Measurements from ENCODE around the gene ALDH1A3. TPM values are rescaled to one million over a fixed set of nuclear protein-coding genes. Genes with fewer than 3 reads are reported as not detected.

Gene ALDH1A3
- total and polyA plus RNA-seq, 2 of the 4 experiments (the other 2 are of a cell fraction), result 3.1 to 5.0 TPM

GRCh38 chr15:100951965-100952364 lies 72.3 kb downstream of the ALDH1A3 start:
- H4K8ac ChIP-seq (ENCODE audit: low read depth in 2 of 2, low read length in 2 of 2), result no peak overlapping the region
- H4K91ac ChIP-seq (ENCODE audit: insufficient read depth, low read depth, low read length), result no peak overlapping the region
- TF ChIP-seq CEBPB (IDR thresholded peaks at IDR 0.05; ENCODE audit: low read depth, low read length), result no peak
- no peak for TF ChIP-seq NFE2L2 (IDR thresholded peaks at IDR 0.05; ENCODE audit: low read depth, low read length)
- no peak for TF ChIP-seq SMC3 (IDR thresholded peaks at IDR 0.05; ENCODE audit: low read depth, low read length)
- TF ChIP-seq CHD1 (IDR thresholded peaks at IDR 0.05; ENCODE audit: low read depth, low read length), result no peak
- TF ChIP-seq FOS (IDR thresholded peaks at IDR 0.05; ENCODE audit: low read depth, low read length), result no peak
- TF ChIP-seq RAD21 (IDR thresholded peaks at IDR 0.05; ENCODE audit: low read length), result no peak
- TF ChIP-seq, protein P1, sequence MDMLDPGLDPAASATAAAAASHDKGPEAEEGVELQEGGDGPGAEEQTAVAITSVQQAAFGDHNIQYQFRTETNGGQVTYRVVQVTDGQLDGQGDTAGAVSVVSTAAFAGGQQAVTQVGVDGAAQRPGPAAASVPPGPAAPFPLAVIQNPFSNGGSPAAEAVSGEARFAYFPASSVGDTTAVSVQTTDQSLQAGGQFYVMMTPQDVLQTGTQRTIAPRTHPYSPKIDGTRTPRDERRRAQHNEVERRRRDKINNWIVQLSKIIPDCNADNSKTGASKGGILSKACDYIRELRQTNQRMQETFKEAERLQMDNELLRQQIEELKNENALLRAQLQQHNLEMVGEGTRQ (IDR thresholded peaks at IDR 0.05; ENCODE audit: low read depth, low read length), result no peak
- TF ChIP-seq MXI1 (IDR thresholded peaks at IDR 0.05; ENCODE audit: borderline replicate concordance, low read depth, low read length), result no peak
- no peak for TF ChIP-seq BHLHE40 (IDR thresholded peaks at IDR 0.05; ENCODE audit: low read depth, low read length)
- H3K18ac ChIP-seq (ENCODE audit: low read depth, low read length), result no peak overlapping the region
- no peak overlapping the region for H3K56ac ChIP-seq (ENCODE audit: extremely low read depth, insufficient read depth, low read length)
- no peak overlapping the region for H3K14ac ChIP-seq (replicated peaks; ENCODE audit: low read depth, low read length)
- H3K4me2 ChIP-seq (ENCODE audit: low read depth, low read length), result no peak overlapping the region
- H2AFZ ChIP-seq (replicated peaks; ENCODE audit: low read length, poor library complexity), result no peak overlapping the region
- H4K5ac ChIP-seq (ENCODE audit: low read depth, low read length), result no peak overlapping the region
- no peak for DNase-seq
- H3K36me3 ChIP-seq (ENCODE audit: control insufficient read depth, insufficient read depth, low read length), result no peaks in the 10 kb centered on the region
- H3K9me3 ChIP-seq (ENCODE audit: control insufficient read depth, insufficient read depth, low read length), result no peaks in the 10 kb centered on the region
- in situ Hi-C loops (cut with MboI; ENCODE audit: low sequenced_read_pairs), result no loop called here
- dilution Hi-C loops (cut with HindIII; ENCODE audit: low sequenced_read_pairs, unreplicated experiment), result no loop called here
- H3K4me1 ChIP-seq (ENCODE audit: control insufficient read depth, insufficient read depth, low read length), result peaks cover 8% of the 10 kb centered on the region
- no peaks in the 10 kb centered on the region; the same call in 1 of the 2 replicates for H3K9me1 ChIP-seq (ENCODE audit: insufficient read depth, low read length)
- H3K27ac ChIP-seq (ENCODE audit: insufficient read depth, low read length), result no peak overlapping the region
- no peaks in the 10 kb centered on the region for H3K27me3 ChIP-seq (ENCODE audit: control insufficient read depth, insufficient read depth, low read length)
- H2BK120ac ChIP-seq (ENCODE audit: low read depth, low read length), result no peak overlapping the region
- BruUV-seq (replicated peaks), result no TSS peak
- intact Hi-C loops (cut with micrococcal nuclease), result no loop called here
- ChIA-PET CTCF (no interaction called here), POLR2A (ENCODE audit: unreplicated experiment) (no interaction called here)
- H2BK15ac ChIP-seq (ENCODE audit: low read depth, low read length), result no peak overlapping the region
- H2AK5ac ChIP-seq (ENCODE audit: low read depth, low read length), result no peak overlapping the region
- no peak overlapping the region for H3K4me3 ChIP-seq (ENCODE audit: insufficient read depth, low read depth, low read length)
- no peak overlapping the region for H3K4ac ChIP-seq (ENCODE audit: low read depth, low read length)
- H3K9ac ChIP-seq (ENCODE audit: low read depth, low read length), result no peak overlapping the region
- H3K79me1 ChIP-seq (ENCODE audit: low read depth in 1 of 2, low read length in 2 of 2), result peaks cover 0 to 5% of the 10 kb centered on the region in 2 experiments; a peak in 1 of 4 replicates
- no peak overlapping the region for H2BK20ac ChIP-seq (ENCODE audit: low read depth, low read length)
- no CpG with 5 or more reads among the region's 5 CpGs for WGBS, 2 experiments (ENCODE audit: extremely low coverage in 2 of 2, insufficient read length in 1 of 2)
- no peak overlapping the region for H3K23ac ChIP-seq (ENCODE audit: low read depth, low read length)
- no peaks in the 10 kb centered on the region for H4K20me1 ChIP-seq (ENCODE audit: insufficient read depth, low read length)
- H2BK5ac ChIP-seq (ENCODE audit: low read depth, low read length, poor library complexity, severe bottlenecking), result no peak overlapping the region
- no peak overlapping the region for H2AK9ac ChIP-seq (replicated peaks; ENCODE audit: low read depth, low read length, poor library complexity)
- no peak for ATAC-seq (ENCODE audit: low read depth)

Data from IMR-90 (cell line).